Myocyte (in vitro differentiated cells): ENCODE results near the gene GPC2. TPM values are rescaled to one million over a fixed set of nuclear protein-coding genes. Genes with fewer than 3 reads are reported as not detected.
A peak's percentile ranks its signal among the peaks of the same experiment; 100 is the strongest.
"Not testable (repeated sequence)": the region's sequence is repeated elsewhere in the genome, so short reads cannot be mapped to it uniquely, and the experiment has no call there.

Experiments used
- DNase-seq: peaks from one replicate; pipeline ENCODE4 v3.0.0-alpha.2; 2012; ENCODE audit warnings: low read depth
- total RNA-seq: library from RNA; depleted of rRNA; stranded (reverse); fragments of >200 nt; gene quantifications from 2 replicates; pipeline ENCODE4 v1.2.3, GENCODE V29; 2014

GPC2 gene
- total RNA-seq, 1 donor from 2014 or later = 60.4 TPM

DNA sequence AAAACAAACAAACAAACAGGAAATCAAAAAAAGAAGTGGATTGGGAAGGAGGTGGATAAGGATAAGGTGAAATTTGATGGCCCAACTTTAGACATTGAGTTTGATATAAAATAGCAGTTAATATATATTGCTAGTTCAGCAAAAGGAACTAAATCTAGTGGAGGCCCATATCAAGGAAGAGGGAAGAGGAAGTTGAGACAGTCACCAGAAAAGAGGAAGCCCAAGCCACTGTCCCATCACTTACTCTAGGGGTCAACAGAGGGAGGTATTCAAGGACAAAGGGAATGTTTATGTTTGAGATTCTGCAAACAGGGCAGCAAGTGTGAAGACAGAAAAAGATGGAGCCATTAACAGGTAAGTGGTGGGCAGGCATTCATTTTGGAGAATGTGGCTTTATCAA lies 24.8 kb downstream of the GPC2 start:
- no peak for DNase-seq

DNA sequence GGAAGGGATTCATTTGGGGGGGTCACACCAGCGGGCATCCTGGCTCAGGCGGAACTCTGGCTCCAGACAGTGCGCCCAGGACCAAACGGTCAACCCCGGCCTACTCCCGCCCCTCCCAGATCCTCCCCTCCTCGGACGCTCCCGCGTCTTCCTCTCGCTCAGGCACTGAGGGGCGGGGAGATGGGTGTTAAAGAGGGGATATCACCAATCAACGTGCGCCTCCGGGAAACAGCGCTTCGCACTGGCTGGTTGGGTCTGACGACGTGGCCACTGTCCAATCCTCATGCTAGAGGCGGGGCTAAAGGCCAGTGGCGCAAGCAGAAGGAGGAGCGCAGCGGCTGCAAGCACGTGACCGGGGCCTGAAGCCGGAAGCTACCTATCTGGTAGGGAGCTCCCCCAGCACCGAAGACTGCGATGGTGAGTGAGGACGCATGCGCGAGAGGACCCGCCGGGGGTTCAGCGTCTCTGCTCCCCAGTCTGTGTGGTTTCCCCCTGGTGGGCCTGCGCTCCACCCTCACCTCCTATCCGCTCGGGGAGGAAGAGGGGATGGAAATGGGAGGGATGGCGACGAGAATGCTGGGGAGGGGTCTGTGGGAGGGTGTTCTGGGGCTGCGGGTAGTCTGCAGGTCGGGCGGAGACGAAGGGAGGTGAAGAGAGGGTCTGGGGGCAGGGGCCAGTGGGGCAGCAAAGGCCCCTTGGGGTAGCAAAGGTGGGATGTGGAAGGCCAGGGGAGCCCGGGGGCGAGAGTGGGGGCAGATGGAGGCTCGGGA lies 28.4 kb downstream of the GPC2 start, which contains the start of gene LAMTOR4:
TSS of gene LAMTOR4 (plus strand) at position 360 of the 770 bp plus-strand sequence. CDS start at position 415, 55 bp downstream.
- DNase-seq = peak; percentile 100

DNA sequence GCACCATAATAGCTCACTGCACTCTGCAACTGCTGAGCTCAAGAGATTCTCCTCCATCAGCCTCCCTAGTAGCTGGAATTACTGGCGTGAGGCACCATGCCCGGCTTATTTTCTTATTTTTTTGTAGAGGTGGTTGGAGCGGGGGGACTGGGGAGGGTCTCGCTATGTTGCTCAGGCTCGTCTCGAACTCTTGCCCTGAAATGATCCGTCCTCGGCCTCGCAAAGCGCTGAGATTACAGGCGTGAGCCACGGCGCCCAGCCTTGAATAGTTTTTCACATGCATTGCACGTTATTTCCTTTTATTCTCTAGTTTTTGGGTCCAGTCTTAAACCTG lies 29.0 kb downstream of the GPC2 start:
- no peak for DNase-seq

DNA sequence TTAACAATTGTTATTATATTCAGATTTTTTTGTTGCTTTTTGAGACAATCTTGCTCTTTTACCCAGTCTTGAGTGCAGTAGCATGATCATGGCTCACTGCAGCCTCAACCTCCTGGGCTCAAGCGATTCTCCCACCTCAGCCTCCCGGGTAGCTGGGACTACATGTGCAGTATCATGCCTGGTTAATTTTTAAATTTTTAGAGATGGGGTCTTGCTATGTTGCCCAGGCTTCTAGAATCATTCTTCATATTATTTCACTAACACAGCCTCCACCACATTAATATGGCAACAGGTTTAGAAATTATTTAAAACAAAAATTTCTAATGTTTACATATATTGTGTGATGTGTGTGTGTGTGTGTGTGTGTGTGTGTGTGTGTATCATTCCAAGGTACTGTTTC lies 29.9 kb downstream of the GPC2 start:
- DNase-seq = no peak

DNA sequence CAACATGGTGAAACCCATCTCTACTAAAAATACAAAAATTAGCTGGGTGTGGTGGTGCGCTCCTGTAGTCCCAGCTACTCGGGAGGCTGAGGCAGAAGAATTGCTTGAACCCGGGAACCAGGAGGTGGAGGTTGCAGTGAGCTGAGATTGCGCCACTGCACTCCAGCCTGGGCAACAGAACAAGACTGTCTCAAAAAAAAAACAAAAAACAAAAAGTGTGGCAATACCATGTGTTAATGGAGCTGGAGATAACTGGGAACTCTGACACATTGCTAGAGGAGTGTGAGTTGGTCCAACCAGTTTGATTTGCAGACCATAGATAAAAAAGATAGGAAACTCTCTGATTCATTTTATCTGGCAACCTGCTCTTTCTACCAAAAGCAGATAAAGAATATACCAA lies 30.8 kb downstream of the GPC2 start:
- not testable (repeated sequence) for DNase-seq

DNA sequence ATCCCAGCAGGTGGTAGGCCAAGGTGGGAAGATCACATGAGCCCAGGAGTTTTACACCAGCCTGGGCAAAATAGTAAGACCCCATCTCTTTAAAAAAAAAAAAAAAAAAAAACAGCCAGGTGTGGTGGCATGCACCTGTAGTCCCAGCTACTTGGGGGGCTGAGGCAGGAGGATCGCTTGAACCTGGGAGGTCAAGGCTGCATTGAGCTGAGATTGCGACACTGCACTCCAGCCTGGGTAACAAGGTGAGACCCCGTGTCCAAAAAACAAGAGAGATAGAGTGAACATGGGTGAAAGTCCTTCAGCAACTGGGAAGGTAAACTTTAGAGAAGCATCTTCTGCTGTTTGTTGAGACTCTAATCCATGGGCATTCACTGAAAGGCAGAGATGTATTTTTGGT lies 34.7 kb downstream of the GPC2 start:
- DNase-seq = no peak

DNA sequence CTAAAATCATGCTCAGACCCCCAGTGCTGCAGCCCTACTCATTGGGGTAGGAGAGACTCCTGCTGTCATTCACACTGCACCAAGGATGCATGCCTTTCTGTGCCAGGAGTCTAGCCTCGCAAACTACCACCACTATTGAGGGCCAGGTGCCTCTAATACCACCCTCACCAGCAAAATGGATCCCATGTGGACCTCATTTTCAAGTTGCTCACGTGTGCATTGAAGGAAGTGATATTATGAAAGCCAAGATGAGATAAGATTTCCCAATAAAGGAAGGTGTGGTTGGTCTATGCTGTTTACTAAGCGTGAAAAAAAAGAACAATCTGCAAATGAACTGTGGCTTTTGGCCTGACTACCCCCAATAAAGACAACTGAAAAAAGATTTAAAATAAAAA lies 35.6 kb downstream of the GPC2 start:
- no peak for DNase-seq

DNA sequence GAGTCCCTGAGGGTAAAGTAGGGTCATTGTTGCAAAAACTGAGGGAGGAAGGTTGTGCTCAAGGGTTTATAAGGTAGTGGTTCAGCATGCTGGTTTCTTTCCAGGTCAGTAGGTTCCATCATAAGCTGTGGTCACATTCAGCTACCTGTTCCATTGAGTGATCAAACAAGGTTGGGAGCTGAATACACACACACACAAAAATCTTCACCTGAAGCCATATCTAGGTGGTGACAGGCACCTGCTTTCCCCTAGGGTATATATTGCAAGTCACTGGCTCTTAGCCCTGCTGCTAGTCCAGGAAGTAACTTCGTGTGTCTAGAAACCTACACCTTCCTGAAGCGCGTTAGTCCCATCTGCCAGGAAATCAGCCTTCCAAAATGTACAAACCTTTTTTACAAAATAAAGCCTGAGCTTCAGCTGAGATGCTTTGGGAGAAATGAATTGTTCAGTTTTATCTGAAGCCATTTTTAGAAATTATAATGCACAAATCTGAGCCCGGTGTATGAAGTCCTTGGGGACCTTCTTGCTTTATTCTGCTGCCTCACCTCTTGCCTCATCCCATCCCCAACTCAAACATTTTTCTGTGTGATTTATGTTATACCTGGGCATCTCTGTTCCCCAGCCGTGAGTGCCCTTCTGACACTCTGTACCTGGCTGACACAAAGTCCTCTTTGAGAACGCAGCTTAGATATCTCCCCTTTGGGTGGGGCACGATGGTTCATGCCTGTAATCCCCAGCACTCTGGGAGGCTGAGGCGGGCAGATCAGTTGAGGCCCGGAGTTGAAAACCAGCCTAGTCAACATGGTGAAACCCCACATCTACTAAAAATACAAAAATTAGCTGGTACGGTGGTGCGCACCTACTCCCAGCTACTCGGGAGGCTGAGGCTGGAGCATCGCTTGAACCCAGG lies 39.1 kb downstream of the GPC2 start:
- DNase-seq = no peak

DNA sequence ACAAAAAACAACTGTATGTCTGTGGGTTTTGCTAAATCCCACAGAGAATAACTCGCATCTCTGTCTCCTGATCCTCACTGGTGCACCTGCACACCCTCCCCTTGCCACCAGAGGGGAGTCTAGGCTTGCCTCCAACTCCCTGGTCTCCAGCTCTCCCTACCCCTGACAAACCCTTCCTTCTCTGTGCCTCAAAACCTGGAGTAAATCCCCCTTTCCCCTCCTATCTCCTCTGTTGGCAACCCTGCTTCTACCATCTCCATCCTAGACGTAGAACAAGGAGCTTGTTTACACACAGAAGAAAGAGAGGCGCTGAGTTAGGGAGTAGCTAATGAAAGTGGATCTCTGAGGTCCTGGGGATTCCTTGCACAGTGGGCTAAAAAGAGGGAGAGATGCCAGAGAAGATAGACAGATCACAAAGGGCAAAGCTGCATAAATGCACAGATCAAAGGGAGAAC lies 44.5 kb downstream of the GPC2 start:
- peak; percentile 76 for DNase-seq

DNA sequence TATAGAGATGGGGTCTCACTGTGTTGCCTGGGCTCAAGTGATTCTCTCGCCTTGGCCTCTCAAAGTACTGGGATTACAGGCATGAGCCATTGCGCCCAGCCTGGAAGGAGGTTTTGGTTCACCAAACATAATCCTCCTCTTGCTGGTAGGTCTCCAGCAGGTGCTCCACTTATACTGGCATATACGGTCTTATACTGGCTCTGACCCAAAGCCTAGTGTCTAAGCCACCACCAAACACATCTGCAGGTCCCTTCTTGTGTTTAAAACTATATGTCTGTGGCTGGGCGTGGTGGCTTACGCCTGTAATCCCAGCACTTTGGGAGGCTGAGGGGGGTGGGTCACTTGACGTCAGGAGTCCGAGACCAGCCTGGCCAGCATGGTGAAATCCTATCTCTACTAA lies 45.1 kb downstream of the GPC2 start:
- no peak for DNase-seq

DNA sequence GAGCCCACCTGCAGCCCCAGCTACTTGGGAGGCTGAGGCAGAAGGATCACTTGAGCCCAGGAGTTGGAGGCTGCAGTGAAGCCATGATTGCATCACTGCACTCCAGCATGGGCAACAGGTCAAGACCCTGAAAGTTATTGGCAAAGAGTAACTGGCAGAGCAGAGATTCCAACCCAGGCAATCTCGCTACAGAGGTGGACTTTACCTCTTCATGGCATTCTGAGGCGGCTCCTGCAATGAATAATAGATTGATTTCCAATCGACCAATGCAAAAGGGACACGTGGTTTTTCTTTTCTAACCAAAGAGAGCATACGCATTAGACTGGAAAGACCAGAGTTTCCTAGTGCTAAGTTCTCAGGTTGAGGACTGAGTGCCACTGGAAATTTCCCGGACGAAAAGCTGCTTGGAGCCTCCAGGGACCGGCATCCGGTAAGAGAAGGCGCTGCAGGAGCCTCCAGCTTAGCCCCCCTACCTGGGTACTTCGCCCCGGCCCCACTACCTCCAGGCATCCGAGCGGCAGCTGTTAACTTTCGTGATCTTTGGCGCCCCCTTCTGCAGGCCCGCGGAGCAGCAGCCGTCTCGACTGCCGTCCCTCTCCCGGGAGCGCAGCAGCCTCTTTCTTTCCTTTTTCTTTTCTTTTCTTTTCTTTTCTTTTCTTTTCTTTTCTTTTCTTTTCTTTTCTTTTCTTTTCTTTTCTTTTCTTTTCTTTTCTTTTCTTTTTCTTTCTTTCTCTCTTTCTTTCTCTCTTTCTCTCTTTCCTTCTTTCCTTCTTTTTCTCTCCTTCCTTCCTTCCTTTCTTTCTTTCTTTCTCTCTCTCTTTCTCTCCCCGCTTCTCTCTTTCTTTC lies 46.4 kb downstream of the GPC2 start:
- peak; percentile 73 for DNase-seq

DNA sequence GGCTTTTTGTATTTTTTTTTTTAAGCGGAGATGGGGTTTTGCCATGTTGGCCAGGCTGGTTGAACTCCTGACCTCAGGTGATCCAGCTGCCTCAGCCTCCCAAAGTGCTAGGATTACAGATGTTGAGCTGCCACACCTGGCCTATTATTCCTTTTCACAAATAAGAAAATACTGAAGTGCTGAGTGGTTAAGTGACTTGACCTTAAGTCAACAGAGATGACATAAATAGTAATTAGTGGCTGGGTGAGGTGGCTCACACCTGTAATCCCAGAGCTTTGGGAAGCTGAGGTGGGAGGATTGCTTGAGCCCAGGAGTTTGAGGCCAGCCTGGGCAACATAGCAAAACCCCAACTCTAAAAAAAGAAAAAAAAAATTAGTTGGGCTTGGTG lies 47.0 kb downstream of the GPC2 start:
- DNase-seq = not testable (repeated sequence)

DNA sequence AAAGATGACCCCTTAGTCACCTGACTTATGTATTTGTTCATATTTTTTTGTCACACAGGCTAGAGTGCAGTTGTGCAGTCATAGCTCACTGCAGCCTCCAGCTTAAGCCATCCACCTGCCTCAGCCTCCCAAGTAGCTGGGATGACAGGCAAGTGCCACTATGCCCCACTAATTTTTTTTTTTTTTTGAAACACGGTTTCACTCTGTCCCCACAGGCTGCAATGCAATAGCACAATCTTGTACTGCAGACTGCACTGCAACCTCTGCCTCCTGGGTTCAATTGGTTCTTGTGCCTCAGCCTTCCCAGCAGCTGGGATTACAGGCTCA lies 48.6 kb downstream of the GPC2 start:
- DNase-seq = no peak

DNA sequence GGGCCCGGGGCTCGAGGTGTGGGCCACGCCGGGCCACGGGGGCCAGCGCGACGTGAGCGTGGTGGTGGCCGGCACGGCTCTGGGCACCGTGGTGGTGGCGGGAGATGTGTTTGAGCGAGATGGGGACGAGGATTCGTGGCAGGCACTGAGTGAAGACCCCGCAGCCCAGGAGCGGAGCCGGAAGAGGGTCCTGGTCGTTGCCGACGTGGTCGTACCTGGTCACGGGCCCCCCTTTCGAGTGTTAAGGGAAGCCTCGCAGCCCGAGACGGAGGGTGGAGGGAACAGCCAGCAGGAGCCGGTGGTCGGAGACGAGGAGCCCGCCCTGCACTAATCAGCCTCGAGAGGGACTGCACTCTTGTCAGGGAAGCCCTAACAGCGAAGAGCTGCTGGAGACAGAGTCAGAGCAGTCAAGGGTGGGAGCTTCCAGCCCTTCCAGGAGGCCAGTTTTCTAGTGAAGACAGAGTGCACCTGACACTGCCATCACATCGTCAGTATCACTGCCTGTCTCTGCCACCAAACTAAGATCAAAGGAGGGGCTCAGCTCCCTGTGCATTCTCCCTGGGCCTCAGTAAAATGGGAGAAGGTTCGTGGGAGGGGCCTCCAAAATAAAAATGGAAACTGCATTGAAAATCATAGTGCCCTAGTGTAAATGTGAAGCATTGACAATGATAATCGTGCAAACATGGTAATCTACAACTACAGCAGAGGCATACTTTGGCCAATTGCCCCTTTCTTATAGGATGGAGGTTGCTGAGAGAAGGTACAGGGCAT lies 49.1 kb downstream of the GPC2 start:
- no peak for DNase-seq

DNA sequence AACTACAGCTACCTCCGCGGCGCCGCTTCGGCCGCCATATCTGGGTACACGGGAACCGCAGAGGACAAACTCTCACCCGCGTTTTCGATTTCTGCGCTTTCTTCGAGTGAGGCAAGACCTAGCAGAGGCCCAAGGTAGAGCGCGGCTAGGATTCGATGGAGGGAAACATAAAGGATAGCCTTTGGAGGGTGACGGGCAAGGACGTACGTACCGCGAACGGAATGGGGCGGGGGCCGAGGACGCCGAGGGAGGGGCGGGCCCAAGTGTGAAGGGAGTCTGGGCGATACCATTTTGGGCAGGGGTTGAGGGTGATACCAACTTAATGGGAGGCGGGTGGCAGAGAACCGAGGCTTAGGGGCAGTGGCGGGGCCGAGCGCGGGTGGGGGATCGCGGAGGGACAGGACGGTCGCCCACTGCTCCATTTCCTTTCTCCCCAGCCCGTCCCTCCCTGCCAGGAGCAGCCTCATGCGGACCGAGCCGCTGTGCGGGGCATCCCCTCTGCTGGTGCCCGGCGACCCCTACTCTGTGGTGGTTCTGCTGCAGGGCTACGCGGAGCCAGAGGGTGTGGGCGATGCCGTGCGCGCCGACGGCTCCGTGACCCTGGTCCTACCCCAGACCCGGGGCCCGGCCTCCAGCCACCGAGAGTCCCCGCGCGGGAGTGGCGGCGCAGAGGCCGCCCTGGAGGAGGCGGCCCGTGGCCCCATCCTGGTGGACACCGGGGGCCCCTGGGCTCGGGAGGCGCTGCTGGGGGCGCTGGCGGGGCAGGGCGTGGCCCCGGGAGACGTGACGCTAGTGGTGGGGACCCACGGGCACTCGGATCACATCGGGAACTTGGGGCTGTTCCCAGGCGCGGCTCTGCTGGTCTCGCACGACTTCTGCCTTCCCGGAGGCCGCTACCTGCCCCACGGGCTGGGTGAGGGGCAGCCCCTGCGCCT lies 50.0 kb downstream of the GPC2 start, which contains the start of gene MBLAC1:
TSS of gene MBLAC1 (plus strand) at position 37 of the 935 bp plus-strand sequence. CDS start at position 466, 429 bp downstream.
- peak; percentile 97 for DNase-seq

DNA sequence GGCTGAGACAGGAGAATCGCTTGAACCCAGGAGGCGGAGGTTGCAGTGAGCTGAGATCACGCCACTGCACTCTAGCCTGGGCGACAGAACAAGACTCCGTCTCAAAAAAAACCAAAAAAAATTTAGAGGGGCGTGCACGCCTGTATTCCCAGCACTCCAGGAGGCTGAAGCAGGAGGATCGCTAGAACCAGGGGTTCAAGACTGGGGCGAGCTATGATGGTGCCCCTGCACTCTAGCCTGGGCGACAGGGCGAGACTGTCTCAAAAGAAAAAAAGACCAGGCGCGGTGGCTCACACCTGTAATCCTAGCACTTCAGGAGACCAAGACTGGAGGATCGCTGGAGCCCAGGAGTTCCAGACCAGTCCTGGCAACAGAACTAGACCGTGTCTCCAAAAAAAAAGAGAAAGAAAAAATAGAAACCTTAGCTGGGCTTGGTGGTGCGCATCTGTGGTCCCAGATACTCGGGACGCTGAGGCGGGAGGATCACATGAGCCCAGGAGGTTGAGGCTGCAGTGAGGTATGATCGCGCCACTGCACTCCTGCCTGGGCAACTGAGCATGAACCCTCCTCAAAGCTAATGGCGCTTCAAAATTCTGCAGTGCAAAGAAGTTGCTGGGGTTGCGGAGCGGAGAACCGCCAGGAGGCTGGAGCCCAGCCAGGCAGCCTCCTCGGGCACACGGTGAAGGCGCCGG lies 50.8 kb downstream of the GPC2 start:
- no peak for DNase-seq

DNA sequence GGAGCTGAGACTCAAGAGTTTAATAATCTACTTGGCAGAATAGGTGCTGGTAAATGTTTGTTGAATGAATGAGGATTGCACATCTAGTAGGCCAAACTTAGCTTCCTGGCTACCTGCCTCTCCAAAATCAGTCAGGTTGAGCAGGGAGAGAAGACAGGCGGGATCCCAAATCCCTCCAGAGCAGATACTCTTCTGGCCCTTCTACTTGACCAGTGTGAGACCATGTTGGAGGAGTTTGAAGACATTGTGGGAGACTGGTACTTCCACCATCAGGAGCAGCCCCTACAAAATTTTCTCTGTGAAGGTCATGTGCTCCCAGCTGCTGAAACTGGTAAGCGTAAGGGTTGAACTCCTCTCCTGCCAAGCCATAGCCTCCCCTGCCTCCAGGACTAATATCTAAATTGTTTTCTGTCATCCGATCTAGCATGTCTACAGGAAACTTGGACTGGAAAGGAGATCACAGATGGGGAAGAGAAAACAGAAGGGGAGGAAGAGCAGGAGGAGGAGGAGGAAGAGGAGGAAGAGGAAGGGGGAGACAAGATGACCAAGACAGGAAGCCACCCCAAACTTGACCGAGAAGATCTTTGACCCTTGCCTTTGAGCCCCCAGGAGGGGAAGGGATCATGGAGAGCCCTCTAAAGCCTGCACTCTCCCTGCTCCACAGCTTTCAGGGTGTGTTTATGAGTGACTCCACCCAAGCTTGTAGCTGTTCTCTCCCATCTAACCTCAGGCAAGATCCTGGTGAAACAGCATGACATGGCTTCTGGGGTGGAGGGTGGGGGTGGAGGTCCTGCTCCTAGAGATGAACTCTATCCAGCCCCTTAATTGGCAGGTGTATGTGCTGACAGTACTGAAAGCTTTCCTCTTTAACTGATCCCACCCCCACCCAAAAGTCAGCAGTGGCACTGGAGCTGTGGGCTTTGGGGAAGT lies 52.6 kb downstream of the GPC2 start:
- DNase-seq = no peak

DNA sequence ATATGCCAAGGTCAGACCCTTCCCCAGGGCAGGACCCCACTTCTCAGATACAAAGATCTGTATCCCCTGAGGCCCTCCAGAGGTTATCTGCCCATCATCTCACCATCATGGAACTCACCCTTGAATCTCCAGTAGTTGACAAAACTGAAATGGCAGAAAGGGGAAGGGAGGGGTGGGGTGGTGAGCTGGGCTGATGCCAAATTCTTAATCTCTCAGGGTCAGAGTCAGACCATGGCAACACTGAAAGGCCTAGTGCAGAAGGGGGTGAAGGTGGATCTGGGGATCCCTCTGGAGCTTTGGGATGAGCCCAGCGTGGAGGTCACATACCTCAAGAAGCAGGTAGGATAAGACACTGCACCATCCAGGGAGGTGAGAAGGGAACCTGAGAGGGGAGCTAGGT lies 54.6 kb downstream of the GPC2 start:
- no peak for DNase-seq
